GM18511 (cell line): Measurements from ENCODE around the gene ASB10.

Experiments used
- ATAC-seq: cut with Tn5 transposase; IDR thresholded peaks from one replicate; pipeline ENCODE4 v1.9.1; 2021; ENCODE audit warnings: mild to moderate bottlenecking, moderate library complexity; ENCODE audit not compliant: unreplicated experiment

Gene ASB10

DNA sequence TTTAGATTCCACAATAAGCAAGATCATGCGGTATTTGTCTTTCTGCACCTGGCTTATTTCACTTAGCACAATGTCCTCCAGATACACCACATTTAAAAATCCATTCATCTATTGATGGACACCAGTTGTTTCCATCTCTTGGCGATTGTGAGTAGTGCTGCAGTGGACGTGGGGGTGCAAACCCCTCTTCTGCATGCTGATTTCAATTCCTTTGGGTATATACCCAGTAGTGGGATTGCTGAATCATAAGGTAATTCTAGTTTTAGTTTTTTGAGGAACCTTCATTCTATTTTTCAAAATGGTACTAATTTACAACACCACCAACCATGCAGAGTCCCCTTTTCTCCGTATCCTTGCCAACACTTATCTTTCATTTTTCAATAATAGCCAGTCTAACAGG lies 2.0 kb upstream of the ASB10 start:
- no peak for ATAC-seq

DNA sequence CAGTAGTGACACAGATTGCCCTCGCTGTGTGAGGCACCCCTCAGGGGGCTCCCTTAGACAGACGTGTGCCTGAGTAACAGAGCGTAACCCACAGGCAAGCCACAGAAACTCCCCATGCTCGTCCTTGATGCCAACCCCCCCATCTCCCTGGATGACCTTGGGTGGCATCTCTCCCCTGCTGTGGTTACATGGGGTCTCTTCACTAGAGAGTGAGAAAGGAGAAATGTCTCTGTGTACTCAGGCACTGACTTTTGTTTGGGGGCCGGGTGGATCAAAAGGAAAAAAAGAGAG lies 1.1 kb upstream of the ASB10 start:
- ATAC-seq, result no peak

GRCh38 chr7:151187409-151188251 lies 580 bp upstream of the ASB10 start:
- no peak for ATAC-seq

GRCh38 chr7:151185762-151186639 lies 1.0 kb downstream of the ASB10 start:
- no peak for ATAC-seq

- no peak for ATAC-seq
Measured at GRCh38 chr7:151181011-151181431, 6.0 kb downstream of the ASB10 start.

DNA sequence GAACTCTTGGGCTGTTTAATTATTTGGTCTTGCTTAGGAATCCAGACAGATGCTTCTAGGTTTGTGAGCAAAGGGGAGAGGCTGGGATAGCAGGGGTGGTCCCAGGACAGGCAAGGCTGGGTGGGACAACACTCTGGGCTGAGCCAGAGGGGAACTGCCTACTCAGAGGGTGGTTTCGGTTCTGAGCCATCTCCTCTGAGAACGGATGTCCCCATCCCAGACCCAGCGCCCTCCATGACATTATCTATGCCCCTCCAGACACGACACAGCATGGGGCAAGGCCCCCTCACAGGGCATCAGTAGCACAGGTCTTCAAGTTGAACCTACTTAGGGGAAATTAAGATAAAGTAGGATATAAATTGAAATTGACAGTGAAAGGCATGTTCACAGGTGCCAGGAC lies 7.1 kb downstream of the ASB10 start:
- no peak for ATAC-seq

DNA sequence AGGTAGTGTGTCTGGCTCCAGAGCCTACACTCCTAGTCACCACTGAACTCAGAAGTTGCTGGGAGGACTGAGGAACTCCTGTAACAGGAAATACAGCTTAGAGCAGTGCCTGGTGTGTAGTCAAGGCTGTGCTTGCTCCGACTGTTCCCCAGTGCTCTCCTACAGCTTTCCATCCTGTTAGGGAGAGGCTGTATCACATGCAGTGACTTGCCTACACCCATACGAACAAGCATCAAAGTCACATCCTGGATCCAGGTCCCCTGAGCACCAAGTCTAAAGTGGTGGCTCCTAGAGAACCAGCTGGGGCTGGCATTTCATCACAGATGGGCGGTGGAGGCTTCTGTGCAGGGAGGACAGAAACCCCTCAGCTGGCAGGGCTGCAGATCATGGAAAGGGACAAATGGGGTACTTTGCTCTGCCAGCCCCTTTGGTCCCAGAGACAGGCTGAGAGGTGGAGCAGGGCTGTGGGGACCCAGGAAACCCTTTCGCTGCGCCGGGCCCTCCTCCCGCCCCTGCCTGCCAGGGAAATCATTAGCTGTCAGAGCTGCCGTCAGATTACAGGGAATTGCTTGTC lies 7.7 kb downstream of the ASB10 start:
- ATAC-seq, result no peak

DNA sequence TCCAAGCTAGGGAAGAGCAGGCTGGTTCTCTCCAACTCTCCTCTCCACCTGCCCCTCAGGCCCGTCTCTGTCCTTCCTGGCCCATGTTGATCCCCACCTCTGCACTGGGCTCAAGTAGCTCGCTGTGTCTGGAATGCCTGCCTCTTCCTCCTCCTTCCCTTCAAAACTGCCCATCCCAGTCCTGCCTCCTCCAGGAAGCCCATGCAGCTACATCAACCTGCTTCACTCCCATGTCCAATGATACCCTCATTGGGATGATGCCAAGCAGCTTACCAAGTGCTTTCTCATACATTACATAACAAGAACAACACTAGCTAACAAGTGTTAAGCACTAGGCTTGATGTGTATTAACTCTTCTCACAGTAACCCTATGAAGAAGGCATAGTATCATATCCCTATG lies 8.2 kb downstream of the ASB10 start:
- no peak for ATAC-seq

- ATAC-seq, result no peak
Measured at GRCh38 chr7:151178236-151178635, 8.8 kb downstream of the ASB10 start.

- ATAC-seq, result no peak
Measured at GRCh38 chr7:151177310-151177709, 9.7 kb downstream of the ASB10 start.

GRCh38 chr7:151176401-151176800 lies 10.6 kb downstream of the ASB10 start:
- no peak for ATAC-seq

- no peak for ATAC-seq
Measured at GRCh38 chr7:151175793-151176311, 11.2 kb downstream of the ASB10 start.

- ATAC-seq, result no peak
Measured at GRCh38 chr7:151175047-151175792, 11.8 kb downstream of the ASB10 start.

- ATAC-seq, result no peak
Measured at GRCh38 chr7:151174246-151175046, 12.6 kb downstream of the ASB10 start.

GRCh38 chr7:151173386-151174245 lies 13.4 kb downstream of the ASB10 start:
- ATAC-seq, result no peak

DNA sequence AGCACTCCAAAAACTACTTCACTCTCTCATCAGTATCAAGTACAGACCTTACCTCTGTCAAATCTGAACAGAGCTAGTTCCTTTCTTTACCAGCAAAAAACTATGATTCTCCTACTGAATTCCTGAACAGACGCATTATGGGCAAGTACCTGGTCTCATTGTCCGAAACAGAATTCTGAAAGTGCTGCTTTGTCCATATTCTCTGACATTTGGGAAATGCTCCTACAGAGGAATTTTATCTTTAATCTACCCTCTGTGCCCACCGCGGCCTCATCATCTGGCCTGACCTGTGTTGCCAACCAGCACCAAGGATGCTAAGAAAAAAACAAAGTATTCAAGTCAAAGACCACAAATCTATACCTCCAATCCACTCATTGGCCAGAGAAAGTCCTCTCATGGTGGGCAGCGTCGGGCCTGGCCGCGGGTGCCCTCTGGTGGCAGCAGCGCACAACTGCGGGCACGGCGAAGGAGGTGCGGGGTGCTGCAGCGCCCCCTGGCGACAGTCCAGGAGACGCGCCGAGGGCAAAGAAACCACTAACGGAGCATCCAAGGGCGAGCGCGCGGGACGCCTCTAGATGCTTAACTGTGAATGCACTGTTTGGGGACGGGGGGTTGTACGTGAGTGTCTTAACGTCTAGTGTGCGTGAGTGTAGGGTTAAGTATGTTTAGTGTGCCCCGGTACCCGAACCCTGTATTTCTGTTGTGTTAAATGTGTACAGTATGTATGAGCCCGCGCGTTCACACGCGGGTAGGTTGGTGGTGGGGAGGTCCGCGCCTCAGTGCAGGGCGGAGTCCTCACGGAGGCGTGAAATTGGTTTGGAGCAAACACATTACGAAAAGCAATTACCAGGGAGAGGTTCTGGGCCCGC lies 14.5 kb downstream of the ASB10 start:
- ATAC-seq, result peak; percentile 77

DNA sequence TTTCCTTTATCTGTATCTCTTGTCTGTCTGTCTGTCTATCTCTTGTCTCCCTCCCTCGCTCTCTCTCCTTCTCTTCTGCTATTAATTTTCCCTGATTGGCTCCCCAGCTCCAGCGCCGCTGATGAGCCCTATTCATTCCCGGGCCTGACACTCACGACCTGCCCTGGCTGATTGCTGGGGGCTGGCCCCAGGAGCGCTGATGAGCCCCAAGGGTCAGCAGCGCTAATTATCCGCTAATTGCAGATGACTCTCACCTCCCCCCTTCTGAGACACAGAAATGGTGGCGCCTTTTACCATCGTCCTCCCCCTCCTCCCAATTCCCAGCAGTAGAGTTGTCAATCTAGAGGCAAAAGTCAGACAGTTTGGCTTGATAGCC lies 18.3 kb downstream of the ASB10 start:
- no peak for ATAC-seq
